K562 (cell line): ENCODE results near the gene SEPTIN8. TPM values are rescaled to one million over a fixed set of nuclear protein-coding genes. Genes with fewer than 3 reads are reported as not detected.

ENCODE experiments used
- ATAC-seq: fragments of 200-7000 bp; cut with Tn5 transposase; 3 replicates; pipeline ENCODE4 v1.9.1; 2020; ENCODE audit warnings: moderate library complexity
- BruUV-seq: library from RNA; stranded (reverse); fragments of 400-500 nt; replicated peaks from 2 replicates; lab custom pipeline; 2021; lab: Mats Ljungman, UMichigan
- CTCF ChIA-PET: fragments of 300-600 bp; formaldehyde crosslinking; extraction: SDS; loops from one replicate; lab custom pipeline; 2021; ENCODE audit warnings: low intra/inter-chr PET ratio; lab: Yijun Ruan, JAX
- POLR2A ChIA-PET: fragments of 300-600, 350-650 bp; sonication (Branson Sonifier 250); formaldehyde crosslinking; extraction: SDS; loops from one replicate; lab custom pipeline; 2021; ENCODE audit warnings: antibody characterized with exemption, inconsistent platforms; lab: Yijun Ruan, JAX
- DNase-seq, 4 experiments: peaks; one replicate each; pipeline versions ENCODE4 v3.0.0 to v3.0.0-alpha.2; 2011 to 2018; ENCODE audit warnings: low spot score in 3 of 4, mixed read lengths in 3 of 4; ENCODE audit errors: extremely low read depth in 1 of 4
- FAIRE-seq: peaks from 2 replicates; lab custom pipeline; 2011; peaks lifted over from hg19 to GRCh38; lab: Jason Lieb, UNC
- H2AFZ ChIP-seq: 2 replicates; pipeline ENCODE4 v1.6.0; 2011; ENCODE audit warnings: low read depth, low read length, control low read depth, inconsistent platforms
- H3K27ac ChIP-seq: fragments of 200-600 bp; 3 replicates; pipeline ENCODE4 v1.8.0; 2011; ENCODE audit warnings: low read depth, mild to moderate bottlenecking, control low read depth, inconsistent platforms, low read length, moderate library complexity, mixed read lengths; ENCODE audit errors: extremely low read depth
- H3K27me3 ChIP-seq, 2 experiments: fragments of 300-600 bp in 1 of 2; 2 replicates in 1 of 2; 3 replicates in 1 of 2; pipeline versions ENCODE4 v1.6.0 to v1.8.0; 2011; ENCODE audit warnings: inconsistent platforms in 2 of 2, low read length in 2 of 2, mild to moderate bottlenecking in 1 of 2, mixed read lengths in 1 of 2, moderate library complexity in 1 of 2; ENCODE audit not compliant: control insufficient read depth in 2 of 2, insufficient read depth in 2 of 2
- H3K36me3 ChIP-seq: fragments of 300-600 bp; 3 replicates; pipeline ENCODE4 v1.8.0; 2011; ENCODE audit warnings: mild to moderate bottlenecking, low read length, inconsistent platforms; ENCODE audit not compliant: control insufficient read depth, insufficient read depth
- H3K4me1 ChIP-seq, 2 experiments: fragments of 200-600 bp in 1 of 2; replicated peaks in 1 of 2; 2 replicates in 1 of 2; 3 replicates in 1 of 2; pipeline versions ENCODE4 v1.5.1 to v1.8.0; 2011; ENCODE audit warnings: inconsistent platforms in 2 of 2, low read length in 2 of 2, mild to moderate bottlenecking in 1 of 2, mixed read lengths in 1 of 2, moderate library complexity in 1 of 2; ENCODE audit not compliant: control insufficient read depth in 2 of 2, insufficient read depth in 2 of 2
- H3K4me2 ChIP-seq: 2 replicates; pipeline ENCODE4 v1.6.1; 2011; ENCODE audit warnings: low read length, control low read depth, inconsistent platforms, mixed read lengths; ENCODE audit not compliant: insufficient read depth
- H3K4me3 ChIP-seq: fragments of 200-600 bp; sonication (generic), shearing (Covaris generic); 2 replicates; pipeline ENCODE4 v1.5.1; 2016; ENCODE audit warnings: control low read depth, inconsistent platforms
- H3K79me2 ChIP-seq: fragments of 200-600 bp; 3 replicates; pipeline ENCODE4 v1.8.0; 2011; ENCODE audit warnings: low read length, inconsistent platforms; ENCODE audit not compliant: control insufficient read depth, insufficient read depth
- H3K9ac ChIP-seq, 2 experiments: 2 replicates each; pipeline versions ENCODE4 v1.6.0 to v1.6.1; 2011; ENCODE audit warnings: low read depth in 2 of 2, low read length in 2 of 2, control low read depth in 1 of 2, inconsistent platforms in 1 of 2, mild to moderate bottlenecking in 1 of 2, mixed read lengths in 1 of 2; ENCODE audit not compliant: insufficient read depth in 1 of 2
- H3K9me1 ChIP-seq: one replicate; pipeline ENCODE4 v1.6.0; 2011; ENCODE audit warnings: inconsistent platforms, mild to moderate bottlenecking, low read length, moderate library complexity; ENCODE audit not compliant: control insufficient read depth, insufficient read depth
- H3K9me3 ChIP-seq: replicated peaks from 2 replicates; pipeline ENCODE4 v1.5.1; 2011; ENCODE audit warnings: low read depth, low read length, inconsistent platforms; ENCODE audit not compliant: control insufficient read depth, insufficient read depth
- H4K20me1 ChIP-seq: replicated peaks from 2 replicates; pipeline ENCODE4 v1.6.1; 2011; ENCODE audit warnings: low read length, inconsistent platforms, mixed read lengths; ENCODE audit not compliant: control insufficient read depth, insufficient read depth
- CEBPG ChIP-seq, 3 experiments: fragments of 200-800 bp in 1 of 3; sonication (Bioruptor generic) in 1 of 3; sonication (generic) in 1 of 3; formaldehyde crosslinking in 1 of 3; IDR thresholded peaks in 2 of 3; conservative IDR thresholded peaks in 1 of 3; 2 replicates each; pipeline versions ENCODE4 v1.6.1 to v1.8.0; 2016 to 2022; ENCODE audit warnings: missing compliant biosample characterization in 2 of 3, missing genetic modification characterization in 2 of 3, mild to moderate bottlenecking in 1 of 3, missing genetic modification reagents in 1 of 3
- ELK1 ChIP-seq: sonication (generic); formaldehyde crosslinking; IDR thresholded peaks from 2 replicates; pipeline ENCODE4 v1.8.1; 2022; ENCODE audit warnings: missing genetic modification reagents
- IRF1 ChIP-seq: sonication (generic); formaldehyde crosslinking; IDR thresholded peaks from 2 replicates; pipeline ENCODE4 v1.8.0; 2022; ENCODE audit warnings: missing genetic modification reagents, mild to moderate bottlenecking, borderline replicate concordance
- JUND ChIP-seq, 2 experiments: IDR thresholded peaks; 2 replicates in 1 of 2; 3 replicates in 1 of 2; pipeline ENCODE4 v1.6.1; 2011; ENCODE audit warnings: borderline replicate concordance in 2 of 2, low read depth in 2 of 2, low read length in 2 of 2, improper control_type of control experiment in 1 of 2, missing biosample characterization in 1 of 2, missing genetic modification characterization in 1 of 2, missing genetic modification reagents in 1 of 2
- MAZ ChIP-seq, 2 experiments: fragments of 450-650 bp in 1 of 2; sonication (generic) in 1 of 2; formaldehyde crosslinking; IDR thresholded peaks in 1 of 2; conservative IDR thresholded peaks in 1 of 2; 2 replicates each; pipeline versions ENCODE4 v1.4.0 to v1.5.0; 2020; ENCODE audit warnings: mild to moderate bottlenecking in 1 of 2, missing genetic modification reagents in 1 of 2
- MCM5 ChIP-seq: fragments of 450-650 bp; IDR thresholded peaks from 2 replicates; pipeline ENCODE4 v1.6.1; 2016; ENCODE audit warnings: low read depth
- RB1 ChIP-seq: fragments of 450-650 bp; IDR thresholded peaks from 2 replicates; pipeline ENCODE4 v1.6.1; 2017; ENCODE audit warnings: low read depth, mild to moderate bottlenecking
- RBM14 ChIP-seq: fragments of 200-400 bp; formaldehyde crosslinking; IDR thresholded peaks from 2 replicates; pipeline ENCODE4 v1.6.1; 2018; ENCODE audit warnings: low read depth, mild to moderate bottlenecking, low read length, moderate library complexity, borderline replicate concordance; ENCODE audit not compliant: insufficient read depth
- TSC22D4 ChIP-seq: fragments of 450-650 bp; IDR thresholded peaks from 2 replicates; pipeline ENCODE4 v1.6.1; 2016; ENCODE audit warnings: missing genetic modification characterization, missing biosample characterization, control low read depth
- YBX1 ChIP-seq: fragments of 450-650 bp; IDR thresholded peaks from 2 replicates; pipeline ENCODE4 v1.7.1; 2016; ENCODE audit warnings: mild to moderate bottlenecking
- ZBTB9 ChIP-seq: fragments of 450-650 bp; formaldehyde crosslinking; IDR thresholded peaks from 2 replicates; pipeline ENCODE4 v1.4.0; 2020; ENCODE audit warnings: mild to moderate bottlenecking, moderate library complexity
- ZHX1 ChIP-seq: fragments of 150-350 bp; conservative IDR thresholded peaks from 2 replicates; pipeline ENCODE4 v1.6.1; 2014; ENCODE audit warnings: low read length
- WGBS: fragments of 100-300 bp; shearing (Covaris generic); methylation state at CpG from one replicate; pipeline ENCODE4 v1.1.6; 2016; ENCODE audit warnings: low coverage, mixed read lengths; ENCODE audit not compliant: insufficient coverage; ENCODE audit errors: missing lambda C conversion rate; 5-methylcytosine and 5-hydroxymethylcytosine counted together
- in situ Hi-C: fragments of 300-500 bp; cut with MboI; formaldehyde crosslinking; loops from 4 replicates; pipeline ENCODE4 v1.15.0; 2018; ENCODE audit warnings: inconsistent platforms, mixed read lengths
- intact Hi-C: fragments of 100-400 bp; cut with micrococcal nuclease; formaldehyde crosslinking; loops from 2 replicates; pipeline ENCODE4 v1.14.2; 2022
- polyA plus RNA-seq, 8 experiments: library from polyadenylated mRNA; depleted of rRNA in 4 of 8; stranded (reverse) in 5 of 8; unstranded in 3 of 8; fragments of >200 nt; fragmentation: Nextera tagmentation in 2 of 8; fragmentation: Illumina TruSeq in 1 of 8; extraction: Ambion mirVana in 2 of 8; extraction: Trizol in 1 of 8; gene quantifications; 2 replicates each; pipeline versions ENCODE4 v1.2.1 to v1.2.3, GENCODE V29; 2011 to 2014; ENCODE audit warnings: inconsistent platforms in 1 of 8, missing spikeins in 1 of 8
- total RNA-seq, 7 experiments: library from RNA; depleted of rRNA in 6 of 7; stranded (reverse); fragments of >200 nt in 6 of 7; fragmentation: Illumina TruSeq in 2 of 7; extraction: Trizol in 2 of 7; gene quantifications; 2 replicates each; pipeline versions ENCODE4 v1.2.1 to v1.2.3, GENCODE V29; 2011 to 2021; ENCODE audit warnings: low replicate concordance in 1 of 7

SEPTIN8 gene
- total and polyA plus RNA-seq, 9 of the 15 experiments (the other 6 are each of a cell fraction or from before 2014, with no cell fraction given) = 19.3 to 142 (median 101) TPM

- ATAC-seq (peak; percentile 99), DNase-seq (peak; percentile 98 to 100 (median 99)), FAIRE-seq (peak; percentile 97)
- Histone ChIP-seq H2AFZ (peak within 1 kb of the TSS; percentile 95), H3K4me1 (peaks cover 10 to 16% of the 10 kb centered on the region in 2 experiments; a peak in 4 of 5 replicates), H3K4me3 (peak within 1 kb of the TSS; percentile 84), H3K9me1 (no peaks in the 10 kb centered on the region), H3K36me3 (no peaks in the 10 kb centered on the region), H3K27me3 (no peaks in the 10 kb centered on the region), H3K9me3 (no peaks in the 10 kb centered on the region), H3K9ac (peak within 1 kb of the TSS; percentile 43 to 83), H3K4me2 (peak within 1 kb of the TSS; percentile 86), H3K79me2 (no peaks in the 10 kb centered on the region), H3K27ac (no peak within 1 kb of the TSS; the same call in 2 of the 3 replicates), H4K20me1 (no peaks in the 10 kb centered on the region)
- no TSS peak for BruUV-seq
- ChIA-PET CTCF (no interaction called here), POLR2A (interaction anchor here (0.6 to 2.7 kb wide), 11 partner anchors 9 to 361 kb away, joined by 3 to 20 read pairs (median 4); no protein-coding TSS in a partner anchor)
- intact Hi-C loops = loop anchor here (5.0 kb wide), 1 partner anchor 75 kb away; no protein-coding TSS in a partner anchor
- WGBS = 1% methylated on average over 77 of the region's 81 CpGs
- in situ Hi-C loops = no loop called here
- TF ChIP-seq JUND (IDR thresholded peaks at IDR 0.05; ENCODE audit: borderline replicate concordance, low read depth, low read length) (no peak), JUND (tag; IDR thresholded peaks at IDR 0.05; ENCODE audit: borderline replicate concordance, low read depth, low read length) (no peak), TSC22D4 (tag) (no peak), ZHX1 (no peak), RB1 (peak; percentile 39; the same call in 1 of the 2 replicates), ELK1 (no peak), ZBTB9 (CRISPR knock-in tag) (no peak), CEBPG (CRISPR knock-in tag; IDR thresholded peaks at IDR 0.05) (0 out of 2 replicates have a peak, but pooled peaks have one; percentile 25), CEBPG (tag; conservative IDR thresholded peaks at IDR 0.05 in 1 of 2, IDR thresholded peaks at IDR 0.05 in 1 of 2) (no peak), MCM5 (no peak), IRF1 (no peak), YBX1 (no peak), RBM14 (no peak), MAZ (CRISPR knock-in tag; conservative IDR thresholded peaks at IDR 0.05 in 1 of 2, IDR thresholded peaks at IDR 0.05 in 1 of 2) (peak in 1 of 2 experiments; percentile 74; a peak in 3 of 4 replicates)
Observed at GRCh38 chr5:132736853-132737833, 39.9 kb downstream of the SEPTIN8 start, which contains the start of gene KIF3A. TSS of gene KIF3A (minus strand) at chr5:132737546. CDS start at chr5:132737419, 127 bp downstream.
